Globus pallidus (tissue), 1 donor: ENCODE measurements around the gene CD200R1.
"Not testable (repeated sequence)": the region's sequence is repeated elsewhere in the genome, so short reads cannot be mapped to it uniquely, and the experiment has no call there.

Source experiments
- DNase-seq: peaks from one replicate; pipeline ENCODE4 v3.0.0-alpha.2; 2015; ENCODE audit warnings: low spot score

The CD200R1 gene

GRCh38 chr3:112974178-112974517, 755 bp downstream of the CD200R1 start:
- DNase-seq: no peak

GRCh38 chr3:112973325-112974177, 1.4 kb downstream of the CD200R1 start:
- no peak for DNase-seq

DNA sequence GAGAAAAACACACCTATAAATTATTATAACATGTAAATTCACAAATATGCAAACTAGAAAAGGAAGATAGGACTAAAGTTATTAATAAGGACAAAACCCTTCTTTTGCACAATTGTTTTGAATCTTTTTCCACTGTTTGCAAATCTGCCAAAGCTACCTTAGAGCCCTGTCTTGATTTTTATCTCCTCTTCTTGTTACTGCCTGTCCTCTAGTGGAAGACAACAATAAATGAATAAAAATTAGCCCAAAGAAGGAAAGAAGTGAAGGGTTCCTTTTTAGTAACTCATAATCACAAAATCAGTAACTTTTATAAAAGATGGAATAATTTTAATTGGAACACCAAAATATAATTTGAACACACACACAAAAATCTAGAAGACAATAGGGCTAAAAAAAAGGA, 2.7 kb downstream of the CD200R1 start:
- DNase-seq: no peak

GRCh38 chr3:112967828-112968227, 7.1 kb downstream of the CD200R1 start:
- no peak for DNase-seq

DNA sequence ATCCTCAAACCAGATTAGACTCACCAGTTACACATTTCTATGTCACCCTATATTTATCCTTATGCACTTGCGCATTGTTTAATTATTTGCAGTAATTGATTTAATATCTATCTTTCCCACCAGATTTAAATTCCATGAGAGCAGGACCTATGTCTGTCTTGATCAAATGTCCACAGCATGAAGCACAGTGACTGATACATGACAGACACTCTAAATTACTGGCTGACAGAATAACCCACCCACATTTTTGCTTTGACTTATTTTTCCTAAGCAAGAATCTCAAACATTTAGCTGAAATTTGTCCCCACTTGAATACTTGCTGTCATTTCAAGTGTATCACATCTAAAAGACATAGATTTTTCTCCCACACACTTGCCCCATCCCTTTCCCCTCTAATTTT, 7.5 kb downstream of the CD200R1 start:
- DNase-seq: no peak

DNA sequence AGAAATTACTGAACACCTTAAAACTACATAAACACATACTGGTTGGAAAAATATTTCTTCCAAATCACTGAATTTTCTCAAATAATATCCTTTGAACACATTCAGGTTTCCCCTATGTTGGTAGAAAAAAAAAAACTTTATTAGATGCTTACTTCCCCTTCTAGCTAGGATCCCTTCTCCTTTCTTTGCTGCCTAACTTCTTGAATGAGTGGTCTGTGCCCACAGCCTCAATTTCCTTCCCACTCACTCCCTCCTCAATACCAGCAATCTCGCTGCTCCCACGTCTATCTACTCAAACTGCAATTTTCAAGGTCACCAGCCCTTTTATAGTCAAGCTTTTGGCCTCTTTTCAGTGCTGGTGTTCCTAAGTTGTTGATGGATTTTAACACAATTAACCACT, 8.3 kb downstream of the CD200R1 start:
- no peak for DNase-seq

GRCh38 chr3:112965656-112966055, 9.2 kb downstream of the CD200R1 start:
- no peak for DNase-seq

DNA sequence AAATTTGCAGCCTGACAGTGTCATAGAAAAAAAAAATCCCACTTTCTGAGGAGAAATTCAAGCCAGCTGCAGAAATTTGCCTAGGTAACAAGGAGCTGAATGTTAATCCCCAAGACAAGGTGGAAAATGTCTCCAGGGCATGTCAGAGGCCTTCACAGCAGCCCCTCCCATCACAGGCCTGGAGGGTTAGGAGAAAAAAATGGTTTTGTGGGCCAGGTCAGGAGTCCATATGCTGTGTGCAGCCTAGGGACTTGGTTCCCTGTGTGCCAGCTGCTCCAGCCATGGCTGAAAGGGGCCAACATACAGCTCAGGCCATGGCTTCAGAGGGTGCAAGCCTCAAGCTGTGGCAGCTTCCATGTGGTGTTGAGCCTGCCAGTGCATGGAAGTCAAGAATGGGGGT, 11.2 kb downstream of the CD200R1 start:
- no peak for DNase-seq

GRCh38 chr3:112958811-112959560, 15.9 kb downstream of the CD200R1 start:
- no peak for DNase-seq

DNA sequence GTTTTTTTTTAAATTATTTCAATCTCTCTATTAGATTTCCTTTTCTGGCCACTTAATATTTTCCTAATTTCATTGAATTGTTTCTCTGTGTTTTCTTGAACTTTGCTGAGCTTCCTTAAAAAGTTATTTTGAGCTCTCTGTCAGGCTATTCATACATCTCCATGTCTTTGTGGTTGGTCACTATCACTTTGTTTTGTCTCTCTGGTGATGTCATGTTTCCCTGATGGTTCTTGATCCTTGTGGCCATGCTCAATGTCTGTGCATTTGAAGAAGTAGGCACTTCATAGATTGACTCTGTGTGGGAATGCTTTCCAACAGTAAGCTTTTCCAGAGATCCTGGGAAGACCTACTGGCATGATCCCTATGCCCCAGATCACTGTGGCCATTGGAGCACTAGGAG, 18.6 kb downstream of the CD200R1 start:
- no peak for DNase-seq

GRCh38 chr3:112948346-112948838, 26.5 kb downstream of the CD200R1 start:
- DNase-seq: no peak

DNA sequence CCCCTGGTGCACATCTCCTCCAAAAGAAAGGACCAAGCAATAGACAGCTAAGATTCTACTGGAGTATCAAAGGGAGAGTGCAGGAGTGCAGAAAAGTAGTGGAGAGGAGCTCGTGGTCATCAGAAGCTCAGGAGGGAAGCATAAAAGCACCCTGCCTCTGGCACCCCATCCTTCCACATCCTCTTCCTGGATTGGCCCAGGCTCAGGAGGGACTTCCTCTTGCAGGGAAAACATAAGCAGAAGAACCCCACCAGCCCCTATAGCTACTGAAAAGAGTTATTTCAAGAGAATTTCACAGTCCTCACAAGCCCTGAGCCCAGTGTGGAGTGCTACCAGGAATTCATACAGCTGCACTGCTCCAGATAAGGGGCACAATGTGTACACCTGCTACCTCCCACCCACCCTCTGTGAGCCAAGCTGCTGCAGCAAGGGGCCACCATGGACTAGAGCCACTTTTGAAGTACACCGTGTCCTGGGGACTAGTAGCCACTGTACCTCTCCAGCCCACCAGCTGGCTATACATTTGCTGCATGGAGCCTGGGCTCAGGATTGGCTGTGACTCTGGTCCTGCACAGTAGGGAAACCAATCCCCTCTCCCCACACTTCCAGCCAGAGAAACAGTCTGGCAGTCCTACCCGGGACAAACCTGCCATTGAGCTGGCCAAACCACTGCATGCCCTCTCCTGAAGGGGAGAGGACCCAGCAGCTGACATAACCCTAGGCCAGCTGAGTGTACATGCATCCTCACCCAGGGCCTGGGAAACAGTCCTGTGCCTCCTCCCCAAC, 43.0 kb downstream of the CD200R1 start:
- peak; percentile 7 for DNase-seq

DNA sequence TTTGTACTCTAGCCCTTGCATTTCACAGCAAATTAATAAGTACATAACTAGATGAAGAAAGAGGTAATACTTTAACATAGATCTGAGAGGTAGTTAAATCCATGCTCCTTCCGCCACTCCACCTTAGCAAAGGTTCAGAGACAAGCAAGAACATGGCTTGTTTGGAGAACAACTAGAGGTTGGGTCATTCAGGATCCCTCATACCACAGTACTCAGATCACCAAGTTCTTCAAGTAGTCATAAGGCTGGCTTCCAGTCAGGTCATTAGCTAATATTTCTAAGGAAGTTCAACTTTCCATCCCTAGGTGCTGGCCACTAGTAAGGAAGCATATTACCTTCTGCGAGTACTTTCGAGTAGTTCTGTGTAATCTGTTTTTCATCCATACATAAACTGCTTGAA, 44.1 kb downstream of the CD200R1 start:
- DNase-seq: no peak

DNA sequence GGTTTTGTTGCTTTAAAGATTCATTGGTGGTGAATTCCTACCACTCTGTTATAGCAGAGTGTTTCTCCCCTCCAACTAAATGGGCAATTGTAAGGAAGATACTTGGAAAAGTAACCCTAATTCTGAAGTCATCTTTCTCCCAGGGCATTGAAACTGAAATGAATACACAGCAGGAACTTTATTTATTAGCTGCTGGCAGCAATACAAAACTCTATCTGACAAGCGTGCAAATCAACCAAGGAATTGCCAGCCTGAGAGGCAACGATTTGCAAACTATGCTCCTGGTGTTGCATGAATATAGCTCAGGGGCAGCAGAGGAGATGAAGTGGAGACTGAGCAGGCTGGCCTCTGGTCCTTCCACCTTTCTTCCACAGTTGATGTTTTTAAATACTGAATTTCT, 48.9 kb downstream of the CD200R1 start:
- DNase-seq: peak; percentile 32

- no peak for DNase-seq
Observed at GRCh38 chr3:112925560-112925959, 49.3 kb downstream of the CD200R1 start.

DNA sequence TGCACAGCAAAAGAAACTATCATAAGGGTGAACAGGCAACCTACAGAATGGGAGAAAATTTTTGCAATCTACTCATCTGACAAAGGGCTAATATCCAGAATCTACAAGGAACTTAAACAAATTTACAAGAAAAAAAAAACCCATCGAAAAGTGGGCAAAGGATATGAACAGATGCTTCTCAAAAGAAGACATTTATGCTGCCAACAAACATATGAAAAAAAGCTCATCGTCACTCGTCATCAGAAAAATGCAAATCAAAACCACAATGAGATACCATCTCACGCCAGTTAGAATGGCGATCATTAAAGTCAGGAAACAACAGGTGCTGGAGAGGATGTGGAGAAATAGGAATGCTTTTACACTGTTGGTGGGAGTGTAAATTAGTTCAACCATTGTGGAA, 55.4 kb downstream of the CD200R1 start:
- DNase-seq: not testable (repeated sequence)

DNA sequence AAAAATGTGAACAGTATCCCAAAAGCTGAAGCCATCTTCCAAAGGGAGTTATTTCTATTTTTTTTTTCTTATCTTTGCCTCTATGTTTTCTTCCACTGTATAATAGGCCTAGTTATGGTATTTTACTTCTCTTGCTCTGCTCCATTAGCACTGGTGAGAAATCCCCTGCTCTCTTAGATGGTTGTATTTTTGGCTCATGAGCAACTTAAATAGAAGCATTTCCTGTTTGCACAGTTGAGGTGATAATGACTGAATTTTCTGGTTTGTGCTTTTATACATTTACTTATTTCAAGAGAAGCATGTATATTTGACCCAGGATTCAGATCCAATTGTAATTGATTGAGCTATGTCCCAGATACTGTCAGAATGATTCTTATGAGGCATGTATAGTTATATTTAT, 66.7 kb downstream of the CD200R1 start:
- DNase-seq: no peak

GRCh38 chr3:112904786-112905185, 70.1 kb downstream of the CD200R1 start:
- peak; percentile 5 for DNase-seq

GRCh38 chr3:112900113-112900512, 74.8 kb downstream of the CD200R1 start:
- no peak for DNase-seq

DNA sequence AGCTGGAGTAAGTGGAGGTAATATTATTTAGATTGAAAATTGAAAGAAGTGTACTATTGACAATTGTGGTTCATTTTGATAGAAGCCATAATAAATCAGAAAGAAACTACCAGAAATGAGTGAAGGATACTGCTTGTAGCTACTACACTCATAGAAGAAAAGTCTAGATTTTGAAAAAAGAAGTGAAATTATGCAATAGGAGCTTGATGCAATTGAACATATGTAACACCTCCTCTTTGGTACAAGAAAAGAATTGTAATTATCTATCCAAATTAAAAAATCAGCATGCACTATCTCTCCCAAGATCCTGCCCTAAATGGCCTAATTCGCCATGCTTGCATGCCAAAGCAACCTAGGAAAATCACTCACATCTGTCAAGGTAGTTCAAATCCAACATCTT, 77.1 kb downstream of the CD200R1 start:
- no peak for DNase-seq

- no peak for DNase-seq
Observed at GRCh38 chr3:112894258-112894657, 80.6 kb downstream of the CD200R1 start.

- DNase-seq: no peak
Observed at GRCh38 chr3:112889357-112889756, 85.5 kb downstream of the CD200R1 start.
